ENCODE results near the gene TOMM20L. TPM values are rescaled to one million over a fixed set of nuclear protein-coding genes. Genes with fewer than 3 reads are reported as not detected.

The TOMM20L gene
- total and polyA plus RNA-seq, 2 of the 13 experiments (the other 11 are each of a cell fraction or from before 2014, with no cell fraction given): 0.46 TPM; not detected in 1

DNA sequence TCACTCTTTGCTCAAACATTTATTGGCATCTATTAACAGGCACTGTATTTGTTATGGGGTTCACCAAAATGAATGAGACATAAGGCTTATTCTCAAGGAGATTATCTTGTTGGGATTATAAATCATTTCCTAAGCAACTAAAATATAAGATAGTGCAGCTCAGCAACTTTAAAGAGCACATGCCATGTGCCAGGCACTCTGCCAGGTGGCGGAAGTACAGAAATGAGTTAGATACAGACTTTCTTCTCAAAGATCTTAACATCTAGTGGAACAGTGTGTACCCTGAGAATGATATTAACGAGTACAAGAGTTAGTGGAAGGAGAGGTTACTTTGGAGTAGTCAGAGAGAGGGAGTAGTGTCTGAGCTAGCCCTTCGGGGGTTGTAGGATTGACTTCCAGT lies 28.4 kb upstream of the TOMM20L start:
- H3K36me3 ChIP-seq (replicated peaks in 1 of 2; ENCODE audit: control insufficient read depth in 1 of 2, insufficient read depth in 2 of 2, low read length in 2 of 2): peaks cover 9 to 44% of the 10 kb centered on the region in 2 experiments
- no peak overlapping the region for H3K9ac ChIP-seq (ENCODE audit: insufficient read depth, low read depth, low read length)
- no peak overlapping the region for H3K27ac ChIP-seq (ENCODE audit: extremely low read length, insufficient read depth, low read length)
- no peak overlapping the region for H3K4me3 ChIP-seq (replicated peaks in 1 of 3; ENCODE audit: insufficient read depth in 1 of 3, low read depth in 2 of 3, low read length in 3 of 3)
- CTCF ChIA-PET (ENCODE audit: low intra/inter-chr PET ratio, low total read pairs): no interaction called here
- H2AFZ ChIP-seq (ENCODE audit: low read length): no peak overlapping the region
- DNase-seq (ENCODE audit: low spot score) (no peak), ATAC-seq (no peak), FAIRE-seq (no peak)
- POLR2A ChIA-PET: no interaction called here
- TF ChIP-seq ZNF501 (CRISPR knock-in tag; IDR thresholded peaks at IDR 0.05) (no peak), ZNF124 (CRISPR knock-in tag; IDR thresholded peaks at IDR 0.05) (no peak), ZNF563 (CRISPR knock-in tag; IDR thresholded peaks at IDR 0.05) (no peak), MTF2 (CRISPR knock-in tag; IDR thresholded peaks at IDR 0.05; ENCODE audit: borderline replicate concordance) (no peak), XRCC5 (optimal IDR thresholded peaks at IDR 0.05; ENCODE audit: low read length) (no peak), HOXA3 (CRISPR knock-in tag; IDR thresholded peaks at IDR 0.05) (no peak), SMAD3 (CRISPR knock-in tag; IDR thresholded peaks at IDR 0.05) (no peak), ZNF121 (CRISPR knock-in tag; IDR thresholded peaks at IDR 0.05) (no peak), ZNF317 (CRISPR knock-in tag; IDR thresholded peaks at IDR 0.05) (no peak), SOX6 (IDR thresholded peaks at IDR 0.05) (no peak), SOX6 (CRISPR knock-in tag; IDR thresholded peaks at IDR 0.05) (no peak), RBM39 (IDR thresholded peaks at IDR 0.05; ENCODE audit: low read depth, low read length, poor library complexity, severe bottlenecking) (no peak), HHEX (CRISPR knock-in tag; IDR thresholded peaks at IDR 0.05) (no peak), ARNT2 (CRISPR knock-in tag; IDR thresholded peaks at IDR 0.05; ENCODE audit: low read depth) (no peak)
- TF ChIP-seq, protein P1, sequence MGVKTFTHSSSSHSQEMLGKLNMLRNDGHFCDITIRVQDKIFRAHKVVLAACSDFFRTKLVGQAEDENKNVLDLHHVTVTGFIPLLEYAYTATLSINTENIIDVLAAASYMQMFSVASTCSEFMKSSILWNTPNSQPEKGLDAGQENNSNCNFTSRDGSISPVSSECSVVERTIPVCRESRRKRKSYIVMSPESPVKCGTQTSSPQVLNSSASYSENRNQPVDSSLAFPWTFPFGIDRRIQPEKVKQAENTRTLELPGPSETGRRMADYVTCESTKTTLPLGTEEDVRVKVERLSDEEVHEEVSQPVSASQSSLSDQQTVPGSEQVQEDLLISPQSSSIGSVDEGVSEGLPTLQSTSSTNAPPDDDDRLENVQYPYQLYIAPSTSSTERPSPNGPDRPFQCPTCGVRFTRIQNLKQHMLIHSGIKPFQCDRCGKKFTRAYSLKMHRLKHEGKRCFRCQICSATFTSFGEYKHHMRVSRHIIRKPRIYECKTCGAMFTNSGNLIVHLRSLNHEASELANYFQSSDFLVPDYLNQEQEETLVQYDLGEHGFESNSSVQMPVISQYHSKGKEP (CRISPR knock-in tag; IDR thresholded peaks at IDR 0.05): no peak
- TF ChIP-seq, protein P2, sequence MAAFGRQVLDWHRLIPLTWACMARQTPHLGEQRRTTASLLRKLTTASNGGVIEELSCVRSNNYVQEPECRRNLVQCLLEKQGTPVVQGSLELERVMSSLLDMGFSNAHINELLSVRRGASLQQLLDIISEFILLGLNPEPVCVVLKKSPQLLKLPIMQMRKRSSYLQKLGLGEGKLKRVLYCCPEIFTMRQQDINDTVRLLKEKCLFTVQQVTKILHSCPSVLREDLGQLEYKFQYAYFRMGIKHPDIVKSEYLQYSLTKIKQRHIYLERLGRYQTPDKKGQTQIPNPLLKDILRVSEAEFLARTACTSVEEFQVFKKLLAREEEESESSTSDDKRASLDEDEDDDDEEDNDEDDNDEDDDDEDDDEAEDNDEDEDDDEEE (CRISPR knock-in tag; IDR thresholded peaks at IDR 0.05): no peak
- no peaks in the 10 kb centered on the region for H3K79me2 ChIP-seq (ENCODE audit: insufficient read depth, low read length)
- H3K4me1 ChIP-seq (ENCODE audit: insufficient read depth, low read length): no peaks in the 10 kb centered on the region
- no peaks in the 10 kb centered on the region for H3K9me3 ChIP-seq (ENCODE audit: low read length)
- no peak overlapping the region for H3K4me2 ChIP-seq (ENCODE audit: low read depth, low read length)
- in situ Hi-C loops (cut with HindIII; ENCODE audit: extremely low pct_ligation_motif_present, low pct_unique_long_range_greater_than_20kb) (loop anchor here (25.0 kb wide), 1 partner anchor 255 kb away; no protein-coding TSS in a partner anchor), intact Hi-C loops (cut with micrococcal nuclease; ENCODE audit: unreplicated experiment) (no loop called here)
- WGBS (ENCODE audit: low lambda C conversion rate): 97% methylated on average over 3 of the region's 3 CpGs
- BruUV-seq (replicated peaks): no TSS peak
- H4K20me1 ChIP-seq (ENCODE audit: insufficient read depth, low read length): no peaks in the 10 kb centered on the region
- H3K27me3 ChIP-seq (ENCODE audit: control insufficient read depth in 1 of 2, insufficient read depth in 2 of 2, low read length in 2 of 2): no peaks in the 10 kb centered on the region

Measured in HepG2 (cell line).